Keratinocyte (primary cell): ENCODE data around the gene BLOC1S2.

Experiments used
- CTCF ChIP-seq, 3 experiments: IDR thresholded peaks in 1 of 3; conservative IDR thresholded peaks in 1 of 3; optimal IDR thresholded peaks in 1 of 3; 2 replicates in 2 of 3; 3 replicates in 1 of 3; pipeline versions ENCODE3 to v1.5.1; 2011; ENCODE audit warnings: low read length in 3 of 3, mild to moderate bottlenecking in 3 of 3, moderate library complexity in 2 of 3, control low read depth in 1 of 3, inconsistent platforms in 1 of 3; ENCODE audit not compliant: insufficient read depth in 2 of 3; ENCODE audit errors: extremely low read depth in 1 of 3
- EZH2 ChIP-seq: IDR thresholded peaks from one replicate; pipeline ENCODE4 v1.6.1; 2012; ENCODE audit warnings: inconsistent platforms, mild to moderate bottlenecking, low read length, moderate library complexity

DNA sequence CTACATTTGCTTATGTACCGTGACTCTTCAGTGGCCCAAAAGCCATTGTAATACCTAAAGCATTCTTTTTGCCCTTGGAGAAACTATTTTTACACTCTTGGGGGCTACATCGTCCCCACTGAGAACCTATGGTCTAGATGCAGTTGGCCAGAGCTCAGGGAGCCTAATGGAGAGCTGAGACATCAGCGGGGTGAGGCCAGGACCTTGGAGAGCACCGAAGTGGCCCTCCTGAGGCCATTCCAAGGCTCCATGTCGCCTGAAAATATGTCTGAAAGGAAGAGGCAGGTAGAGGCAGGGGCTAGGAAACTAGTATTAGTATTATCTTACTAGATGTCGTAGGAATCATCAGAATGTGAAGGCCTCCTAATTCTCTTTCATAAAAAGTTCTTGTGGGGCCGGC lies 38.7 kb upstream of the BLOC1S2 start:
- no peak for TF ChIP-seq EZH2
- TF ChIP-seq CTCF (optimal IDR thresholded peaks at IDR 0.05 in 1 of 3, IDR thresholded peaks at IDR 0.05 in 1 of 3, conservative IDR thresholded peaks at IDR 0.05 in 1 of 3; ENCODE audit: extremely low read depth in 1 of 3, insufficient read depth in 2 of 3, low read length in 3 of 3), result no peak
